Activated naive CD8-positive, alpha-beta T cell (primary cell): ENCODE data around the gene HDAC8.

Experiments used
- H3K27ac Mint-ChIP-seq: one replicate; pipeline ENCODE4 v1.8.0; 2021; ENCODE audit warnings: mixed read lengths
- H3K27me3 Mint-ChIP-seq: one replicate; pipeline ENCODE4 v1.8.0; 2021; ENCODE audit warnings: mixed read lengths
- H3K36me3 Mint-ChIP-seq: one replicate; pipeline ENCODE4 v1.8.0; 2021; ENCODE audit warnings: mixed read lengths
- H3K4me1 Mint-ChIP-seq: one replicate; pipeline ENCODE4 v1.8.0; 2021; ENCODE audit warnings: low read depth, mixed read lengths
- H3K4me3 Mint-ChIP-seq: one replicate; pipeline ENCODE4 v1.8.0; 2021; ENCODE audit warnings: mild to moderate bottlenecking, mixed read lengths
- H3K9me3 Mint-ChIP-seq: one replicate; pipeline ENCODE4 v1.8.0; 2021; ENCODE audit warnings: low read depth, mixed read lengths

The HDAC8 gene

GRCh38 chrX:72296991-72297390 lies 275.7 kb downstream of the HDAC8 start:
- no peaks in the 10 kb centered on the region for H3K9me3 Mint-ChIP-seq
- H3K27ac Mint-ChIP-seq = no peak overlapping the region
- H3K36me3 Mint-ChIP-seq = no peaks in the 10 kb centered on the region
- H3K4me3 Mint-ChIP-seq = no peak overlapping the region
- H3K4me1 Mint-ChIP-seq = no peaks in the 10 kb centered on the region
- peaks cover 17% of the 10 kb centered on the region for H3K27me3 Mint-ChIP-seq

GRCh38 chrX:72295745-72296144 lies 276.9 kb downstream of the HDAC8 start:
- no peak overlapping the region for H3K4me3 Mint-ChIP-seq
- peaks cover 16% of the 10 kb centered on the region for H3K27me3 Mint-ChIP-seq
- no peak overlapping the region for H3K27ac Mint-ChIP-seq
- H3K36me3 Mint-ChIP-seq = no peaks in the 10 kb centered on the region
- no peaks in the 10 kb centered on the region for H3K9me3 Mint-ChIP-seq
- H3K4me1 Mint-ChIP-seq = no peaks in the 10 kb centered on the region

DNA sequence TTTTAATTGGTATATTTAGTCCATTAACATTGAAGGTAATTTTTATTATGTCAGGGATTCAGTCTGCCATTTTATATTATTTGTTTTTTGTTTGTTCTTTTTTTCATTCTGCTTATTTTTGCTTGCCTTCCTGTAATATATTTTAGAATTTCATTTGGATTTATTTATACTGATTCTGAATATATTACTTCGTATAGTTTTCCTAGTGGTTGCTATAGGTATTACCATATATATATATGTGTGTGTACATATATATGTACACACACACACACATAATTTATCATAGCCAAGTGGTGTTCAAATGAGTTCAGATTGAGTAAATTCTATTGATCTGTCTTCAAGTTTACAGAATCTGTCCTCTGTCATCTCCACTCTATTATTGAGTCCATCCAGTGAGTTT lies 278.1 kb downstream of the HDAC8 start:
- no peaks in the 10 kb centered on the region for H3K36me3 Mint-ChIP-seq
- H3K4me3 Mint-ChIP-seq = no peak overlapping the region
- no peaks in the 10 kb centered on the region for H3K9me3 Mint-ChIP-seq
- no peaks in the 10 kb centered on the region for H3K4me1 Mint-ChIP-seq
- peaks cover 14% of the 10 kb centered on the region for H3K27me3 Mint-ChIP-seq
- no peak overlapping the region for H3K27ac Mint-ChIP-seq

- Mint-ChIP-seq H3K27ac (no peak overlapping the region), H3K9me3 (no peaks in the 10 kb centered on the region), H3K27me3 (no peaks in the 10 kb centered on the region), H3K36me3 (no peaks in the 10 kb centered on the region), H3K4me1 (peaks cover 3% of the 10 kb centered on the region), H3K4me3 (no peak overlapping the region)
Measured at GRCh38 chrX:72282302-72282701, 290.3 kb downstream of the HDAC8 start.

- Mint-ChIP-seq H3K4me1 (peaks cover 4% of the 10 kb centered on the region), H3K9me3 (no peaks in the 10 kb centered on the region), H3K27me3 (no peaks in the 10 kb centered on the region), H3K27ac (no peak overlapping the region), H3K36me3 (peaks cover 5% of the 10 kb centered on the region), H3K4me3 (no peak overlapping the region)
Measured at GRCh38 chrX:72280321-72280845, 292.3 kb downstream of the HDAC8 start.
